ENCODE results near the gene KRT36.

GRCh38 chr17:41492351-41492750 lies 2.6 kb upstream of the KRT36 start:
- no peak for TF ChIP-seq CTCF (conservative IDR thresholded peaks at IDR 0.05; ENCODE audit: low read depth, low read length)
- TF ChIP-seq EZH2 (IDR thresholded peaks at IDR 0.05; ENCODE audit: low read length, unreplicated experiment) = no peak
- no peak for TF ChIP-seq EZH2phosphoT487 (IDR thresholded peaks at IDR 0.05; ENCODE audit: borderline replicate concordance, low read length)
